H1 (cell line): Measurements from ENCODE around the gene OMG. TPM values are rescaled to one million over a fixed set of nuclear protein-coding genes. Genes with fewer than 3 reads are reported as not detected.

Experiments
- BCL11A ChIP-seq, 2 experiments: IDR thresholded peaks; one replicate each; pipeline ENCODE4 v1.6.1; 2011; ENCODE audit warnings: low read depth in 2 of 2, low read length in 2 of 2, mild to moderate bottlenecking in 2 of 2
- MAFK ChIP-seq: IDR thresholded peaks from 2 replicates; pipeline ENCODE4 v1.6.1; 2012; ENCODE audit warnings: low read depth, mild to moderate bottlenecking, improper control_type of control experiment, low read length
- PHF8 ChIP-seq: fragments of 200-600 bp; sonication (generic); conservative IDR thresholded peaks from 2 replicates; pipeline ENCODE4 v1.7.1; 2012; ENCODE audit warnings: low read depth, mild to moderate bottlenecking, inconsistent platforms, low read length, moderate library complexity
- TAF1 ChIP-seq: IDR thresholded peaks from 2 replicates; pipeline ENCODE4 v1.6.1; 2011; ENCODE audit warnings: mild to moderate bottlenecking, low read depth, low read length
- polyA plus RNA-seq, 7 experiments: library from polyadenylated mRNA; depleted of rRNA in 3 of 7; stranded (reverse) in 5 of 7; unstranded in 2 of 7; fragments of >200 nt in 5 of 7; fragments of 200-250 nt in 2 of 7; gene quantifications; 1 replicate in 5 of 7; 2 replicates in 1 of 7; 4 replicates in 1 of 7; pipeline versions ENCODE4 v1.2.1 to v1.2.3, GENCODE V29; 2011 to 2013; ENCODE audit warnings: missing spikeins in 2 of 7, mixed read lengths in 2 of 7
- total RNA-seq: library from RNA; stranded (reverse); fragmentation: NEBNext Ultra II Directional; extraction: Animal tissue kit (Norgen Biotek cat#: 25700); gene quantifications from 2 replicates; pipeline ENCODE4 v1.2.1, GENCODE V29; 2021

Gene OMG
- total and polyA plus RNA-seq, 2 of the 8 experiments (the other 6 are each of a cell fraction or from before 2014, with no cell fraction given) = not detected

GRCh38 chr17:31314782-31315100 lies 17.7 kb upstream of the OMG start (continued):
- TF ChIP-seq MAFK = no peak
- no peak for TF ChIP-seq BCL11A (IDR thresholded peaks at IDR 0.05; ENCODE audit: low read depth in 2 of 2, low read length in 2 of 2)
- TF ChIP-seq PHF8 = no peak
- TF ChIP-seq TAF1 = no peak
